ENCODE data around the gene ZCRB1. TPM values are rescaled to one million over a fixed set of nuclear protein-coding genes. Genes with fewer than 3 reads are reported as not detected.
A peak's percentile ranks its signal among the peaks of the same experiment; 100 is the strongest.

Gene ZCRB1
- total and polyA plus RNA-seq, 4 donors, result 9.8 to 66.3 (median 16.4) TPM

DNA sequence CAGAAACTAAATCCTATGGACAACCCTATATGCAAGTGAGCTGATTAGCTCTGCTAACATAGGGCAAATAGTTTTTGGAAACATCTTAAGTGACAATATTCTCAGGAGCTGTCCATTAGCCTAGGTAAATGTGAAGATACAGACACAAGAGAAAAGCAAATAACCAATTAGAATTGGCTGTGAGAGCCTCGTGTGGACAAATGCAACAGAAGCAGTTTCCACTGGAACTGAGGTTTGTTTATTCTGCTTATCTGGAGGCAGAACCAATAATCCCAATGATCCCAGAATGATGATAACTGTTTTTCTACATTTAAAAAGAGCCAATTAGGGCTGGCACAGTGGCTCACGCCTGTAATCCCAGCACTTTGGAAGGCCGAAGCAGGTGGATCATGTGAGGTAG lies 44.6 kb downstream of the ZCRB1 start (continued):
- TF ChIP-seq, protein P1, sequence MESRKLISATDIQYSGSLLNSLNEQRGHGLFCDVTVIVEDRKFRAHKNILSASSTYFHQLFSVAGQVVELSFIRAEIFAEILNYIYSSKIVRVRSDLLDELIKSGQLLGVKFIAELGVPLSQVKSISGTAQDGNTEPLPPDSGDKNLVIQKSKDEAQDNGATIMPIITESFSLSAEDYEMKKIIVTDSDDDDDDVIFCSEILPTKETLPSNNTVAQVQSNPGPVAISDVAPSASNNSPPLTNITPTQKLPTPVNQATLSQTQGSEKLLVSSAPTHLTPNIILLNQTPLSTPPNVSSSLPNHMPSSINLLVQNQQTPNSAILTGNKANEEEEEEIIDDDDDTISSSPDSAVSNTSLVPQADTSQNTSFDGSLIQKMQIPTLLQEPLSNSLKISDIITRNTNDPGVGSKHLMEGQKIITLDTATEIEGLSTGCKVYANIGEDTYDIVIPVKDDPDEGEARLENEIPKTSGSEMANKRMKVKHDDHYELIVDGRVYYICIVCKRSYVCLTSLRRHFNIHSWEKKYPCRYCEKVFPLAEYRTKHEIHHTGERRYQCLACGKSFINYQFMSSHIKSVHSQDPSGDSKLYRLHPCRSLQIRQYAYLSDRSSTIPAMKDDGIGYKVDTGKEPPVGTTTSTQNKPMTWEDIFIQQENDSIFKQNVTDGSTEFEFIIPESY (IDR thresholded peaks at IDR 0.05), result peak; percentile 16
- TF ChIP-seq FOXA1 (IDR thresholded peaks at IDR 0.05), result peak; percentile 15

DNA sequence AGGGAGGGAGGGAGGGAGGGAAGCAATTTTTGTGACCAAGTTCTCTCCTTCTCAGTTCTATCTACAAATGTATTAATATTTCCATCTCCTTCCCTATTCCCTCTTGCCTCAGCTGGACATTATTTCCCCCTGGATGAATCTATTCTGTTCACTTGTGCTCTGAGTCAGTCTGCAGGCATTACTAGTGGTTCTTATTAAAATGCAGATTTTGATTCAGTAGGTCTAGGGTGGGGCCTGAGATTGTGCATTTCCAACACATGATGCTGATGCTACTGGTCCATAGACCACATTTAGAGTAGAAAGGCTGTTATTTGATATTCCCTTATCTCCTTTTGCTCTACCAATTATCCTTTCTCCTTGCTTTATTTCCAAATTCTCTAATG lies 47.8 kb downstream of the ZCRB1 start:
- H3K9ac ChIP-seq (ENCODE audit: low read depth in 1 of 2, low read length in 2 of 2), result no peak overlapping the region
- H3K4me3 ChIP-seq (ENCODE audit: low read depth in 1 of 3, low read length in 3 of 3), result no peak overlapping the region
- H3K27ac ChIP-seq (ENCODE audit: low read depth in 1 of 2, low read length in 2 of 2), result no peak overlapping the region
- TF ChIP-seq YY1 (IDR thresholded peaks at IDR 0.05) (no peak), NR2F2 (IDR thresholded peaks at IDR 0.05) (no peak), HNF4A (conservative IDR thresholded peaks at IDR 0.05) (no peak), GABPA (IDR thresholded peaks at IDR 0.05 in 1 of 2, conservative IDR thresholded peaks at IDR 0.05 in 1 of 2) (no peak), TAF1 (conservative IDR thresholded peaks at IDR 0.05) (no peak), JUND (IDR thresholded peaks at IDR 0.05) (no peak), SP1 (IDR thresholded peaks at IDR 0.05) (no peak), HNF4G (IDR thresholded peaks at IDR 0.05) (no peak), RAD21 (IDR thresholded peaks at IDR 0.05) (no peak), FOXA1 (IDR thresholded peaks at IDR 0.05) (no peak), RXRA (IDR thresholded peaks at IDR 0.05) (no peak), EGR1 (IDR thresholded peaks at IDR 0.05; ENCODE audit: low read depth in 2 of 2) (no peak)
- TF ChIP-seq, protein P2, sequence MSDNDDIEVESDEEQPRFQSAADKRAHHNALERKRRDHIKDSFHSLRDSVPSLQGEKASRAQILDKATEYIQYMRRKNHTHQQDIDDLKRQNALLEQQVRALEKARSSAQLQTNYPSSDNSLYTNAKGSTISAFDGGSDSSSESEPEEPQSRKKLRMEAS (IDR thresholded peaks at IDR 0.05), result no peak
- TF ChIP-seq, protein P1 (IDR thresholded peaks at IDR 0.05), result no peak
- TF ChIP-seq, protein P3, sequence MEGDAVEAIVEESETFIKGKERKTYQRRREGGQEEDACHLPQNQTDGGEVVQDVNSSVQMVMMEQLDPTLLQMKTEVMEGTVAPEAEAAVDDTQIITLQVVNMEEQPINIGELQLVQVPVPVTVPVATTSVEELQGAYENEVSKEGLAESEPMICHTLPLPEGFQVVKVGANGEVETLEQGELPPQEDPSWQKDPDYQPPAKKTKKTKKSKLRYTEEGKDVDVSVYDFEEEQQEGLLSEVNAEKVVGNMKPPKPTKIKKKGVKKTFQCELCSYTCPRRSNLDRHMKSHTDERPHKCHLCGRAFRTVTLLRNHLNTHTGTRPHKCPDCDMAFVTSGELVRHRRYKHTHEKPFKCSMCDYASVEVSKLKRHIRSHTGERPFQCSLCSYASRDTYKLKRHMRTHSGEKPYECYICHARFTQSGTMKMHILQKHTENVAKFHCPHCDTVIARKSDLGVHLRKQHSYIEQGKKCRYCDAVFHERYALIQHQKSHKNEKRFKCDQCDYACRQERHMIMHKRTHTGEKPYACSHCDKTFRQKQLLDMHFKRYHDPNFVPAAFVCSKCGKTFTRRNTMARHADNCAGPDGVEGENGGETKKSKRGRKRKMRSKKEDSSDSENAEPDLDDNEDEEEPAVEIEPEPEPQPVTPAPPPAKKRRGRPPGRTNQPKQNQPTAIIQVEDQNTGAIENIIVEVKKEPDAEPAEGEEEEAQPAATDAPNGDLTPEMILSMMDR (IDR thresholded peaks at IDR 0.05; ENCODE audit: low read depth, low read length, missing input control), result no peak
- no peaks in the 10 kb centered on the region for H3K36me3 ChIP-seq (ENCODE audit: control insufficient read depth in 4 of 4, insufficient read depth in 3 of 4, low read depth in 1 of 4, low read length in 3 of 4)
- no peaks in the 10 kb centered on the region for H3K27me3 ChIP-seq (ENCODE audit: control insufficient read depth in 4 of 4, insufficient read depth in 4 of 4, low read length in 3 of 4)
- DNase-seq (ENCODE audit: low spot score), result no peak
- H3K9me3 ChIP-seq (ENCODE audit: control insufficient read depth in 4 of 4, low read length in 3 of 4), result no peaks in the 10 kb centered on the region
- H3K4me1 ChIP-seq (ENCODE audit: control insufficient read depth in 4 of 4, insufficient read depth in 4 of 4, low read length in 3 of 4), result peaks cover 0 to 17% (median 12%) of the 10 kb centered on the region in 4 donors
